NCI-H524 treated with DMSO at 0.1 percent for 48 hours (cell line): ENCODE results near the gene FNDC4.

Source experiments
- DNase-seq: peaks from one replicate; lab custom pipeline; 2025; lab: John Stamatoyannopoulos, UW

FNDC4 gene

DNA sequence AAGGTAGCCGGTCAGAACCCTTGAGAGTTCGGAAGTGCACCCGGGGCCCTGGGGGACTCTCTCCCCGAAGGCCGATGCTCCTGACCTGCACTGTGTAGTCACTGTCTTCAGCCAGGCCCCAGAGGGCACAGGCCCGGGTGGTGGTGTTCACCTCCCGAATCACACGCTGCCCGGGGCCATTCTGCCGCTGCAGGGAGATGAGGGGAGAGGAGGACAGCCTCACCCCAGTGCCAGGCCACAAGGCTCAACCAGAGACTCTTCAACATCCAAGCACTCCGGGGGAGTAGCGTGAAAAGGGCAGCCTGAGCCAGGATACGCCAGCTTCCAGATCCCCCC is 1.1 kb downstream of the FNDC4 start:
- DNase-seq = no peak

DNA sequence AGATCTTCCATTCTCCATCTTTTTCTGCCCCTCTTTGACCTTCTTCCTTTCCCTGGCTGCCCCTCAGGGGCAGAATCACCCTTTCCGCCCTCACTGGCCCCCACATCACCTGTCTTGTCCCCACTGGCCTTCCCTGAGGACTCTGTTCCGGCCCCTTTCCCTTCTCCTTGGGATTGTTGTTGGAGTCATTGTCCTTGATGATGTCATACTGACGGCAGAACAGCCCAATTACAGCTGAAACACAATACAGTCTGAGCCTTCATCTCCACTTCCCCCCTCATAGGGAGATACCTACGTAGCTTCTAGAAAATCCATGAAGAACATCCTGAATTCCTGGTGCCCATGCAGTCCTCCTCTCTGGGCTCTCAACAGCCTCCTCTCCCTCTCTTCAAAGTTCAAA is 2.4 kb downstream of the FNDC4 start:
- DNase-seq = no peak

DNA sequence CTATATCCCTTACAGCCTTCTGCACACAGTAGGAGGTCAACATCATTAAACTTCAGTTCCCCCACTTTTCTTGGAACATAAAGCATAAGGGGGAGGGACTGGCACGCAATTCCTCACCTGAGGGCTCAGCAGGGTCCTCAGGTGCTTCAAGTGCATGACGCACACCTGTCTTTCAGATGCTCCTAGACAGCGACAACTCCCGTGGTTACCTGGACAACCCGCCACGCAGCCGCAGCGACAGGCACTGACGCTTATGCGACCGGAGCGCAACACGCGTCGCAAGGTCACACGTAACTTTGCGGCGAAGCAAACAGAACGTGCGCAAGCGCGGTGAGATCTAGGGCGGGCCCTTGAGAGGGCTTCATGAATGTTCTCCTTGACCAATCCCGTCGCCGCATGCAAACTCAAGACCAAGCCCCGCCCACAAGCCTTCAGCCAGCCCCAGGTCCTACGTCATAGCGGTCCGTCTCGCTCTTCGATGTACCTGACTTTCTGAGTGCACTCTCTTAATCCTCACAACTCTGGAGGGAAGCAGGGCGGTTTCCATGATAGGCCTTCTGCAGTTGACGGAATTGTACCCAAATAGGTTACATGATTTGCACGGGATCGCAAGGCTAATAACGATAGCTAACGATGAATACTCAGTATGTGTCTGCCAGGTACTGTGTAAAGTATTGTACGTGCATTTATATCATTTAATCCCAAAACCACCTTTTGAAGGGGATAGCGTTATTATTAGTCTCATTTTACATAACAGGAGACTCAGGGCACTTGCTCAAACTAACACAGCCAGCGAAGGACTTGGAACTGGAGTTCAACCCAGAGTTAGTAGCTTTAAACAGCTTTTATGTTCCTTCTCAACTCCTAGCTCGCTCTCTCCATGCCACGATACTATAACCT is 5.3 kb downstream of the FNDC4 start, which contains the start of gene IFT172:
IFT172 (minus strand) TSS at position 246 of the 900 bp plus-strand sequence; CDS start at position 156, 90 bp downstream.
- DNase-seq = peak; percentile 95

DNA sequence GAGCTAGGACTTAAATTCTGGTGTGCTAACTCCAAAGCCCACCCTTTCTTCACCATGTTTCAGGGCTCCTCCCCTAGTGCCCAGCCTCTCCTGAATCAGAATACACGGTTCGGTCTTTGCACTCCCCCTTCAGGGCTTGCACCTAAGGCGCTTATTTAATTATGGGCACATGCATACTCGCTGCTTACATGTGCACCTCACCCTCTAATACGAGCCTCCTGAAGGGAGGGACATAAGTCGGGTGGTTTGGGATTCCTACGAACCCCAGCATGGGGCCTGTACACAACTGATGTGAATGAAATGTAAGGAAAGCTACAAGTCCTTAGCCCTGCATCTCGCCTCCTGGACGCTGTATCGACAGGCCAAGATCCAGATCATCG is 5.9 kb downstream of the FNDC4 start:
- no peak for DNase-seq

DNA sequence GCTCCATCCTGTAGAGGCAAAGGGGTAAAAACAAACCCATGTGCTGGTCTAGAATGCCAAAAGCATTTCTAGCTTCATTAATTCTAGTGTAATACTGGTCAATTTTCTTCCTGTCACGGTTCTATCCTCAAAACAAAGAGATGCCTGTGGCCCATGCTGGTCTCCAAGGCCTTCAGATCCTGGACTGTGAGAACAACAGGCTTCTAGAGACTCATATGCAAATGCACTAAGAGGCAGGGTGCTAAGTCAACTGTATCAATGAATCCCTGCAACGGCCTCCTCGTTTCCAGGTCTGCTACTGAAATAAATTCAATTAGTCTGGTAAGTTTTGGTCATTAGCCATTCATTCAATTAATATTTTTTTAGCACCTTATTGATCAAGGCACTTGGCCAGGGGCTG is 9.5 kb downstream of the FNDC4 start:
- no peak for DNase-seq

DNA sequence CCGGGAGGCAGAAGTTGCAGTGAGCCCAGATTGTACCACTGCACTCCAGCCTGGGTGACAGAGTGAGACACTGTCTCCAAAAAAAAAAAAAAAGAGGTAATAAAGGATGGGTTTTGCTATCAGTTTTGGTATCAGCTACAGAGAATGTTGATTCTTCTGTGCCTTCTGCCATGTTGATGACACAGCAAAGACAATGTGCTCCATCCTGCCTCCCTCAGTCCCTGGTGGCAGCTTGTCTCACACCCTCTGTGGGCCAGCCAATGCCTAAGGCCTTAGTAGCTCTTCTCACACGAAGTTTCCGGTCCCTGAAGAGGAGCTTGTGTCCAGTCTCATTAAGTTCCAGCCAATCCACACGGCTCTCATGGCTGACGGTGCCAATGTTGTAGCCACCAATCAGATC is 23.0 kb downstream of the FNDC4 start:
- DNase-seq = no peak

DNA sequence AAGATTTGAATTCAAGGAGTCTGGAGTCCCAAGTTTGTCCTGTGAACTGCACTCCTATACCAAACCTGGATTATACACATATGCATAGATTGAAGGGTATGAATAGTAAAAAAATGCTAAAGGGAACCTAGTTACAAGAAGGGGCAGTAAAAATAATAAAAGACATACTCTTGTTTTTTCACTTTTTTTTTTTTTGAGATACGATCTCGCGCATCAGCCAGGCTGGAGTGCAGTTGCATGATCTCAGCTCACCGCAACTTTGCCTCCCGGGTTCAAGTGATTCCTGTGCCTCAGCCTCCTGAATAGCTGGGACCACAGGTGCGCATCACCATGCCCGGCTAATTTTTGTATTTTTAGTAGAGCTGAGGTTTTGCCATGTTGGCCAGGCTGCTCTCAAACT is 30.6 kb downstream of the FNDC4 start:
- DNase-seq = no peak

DNA sequence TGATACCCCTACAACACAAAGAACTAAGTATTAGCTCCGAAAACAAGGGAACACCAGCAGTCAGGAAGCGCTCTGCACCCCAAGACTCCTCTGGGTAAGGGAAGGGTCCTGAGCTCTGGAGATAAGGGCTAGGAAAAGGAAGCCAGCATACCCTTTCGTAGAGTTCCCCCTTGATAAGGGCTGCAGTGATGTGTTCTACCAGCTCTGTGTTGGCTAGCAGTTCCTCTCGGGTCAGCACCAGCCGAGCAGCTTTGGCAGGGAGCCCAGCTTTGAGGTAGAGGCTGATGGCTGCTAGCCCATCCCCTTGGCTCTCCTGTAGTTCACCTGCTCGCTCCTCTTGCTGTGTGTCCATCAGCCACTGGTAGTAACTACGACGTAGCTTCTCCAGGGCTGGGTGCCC is 33.9 kb downstream of the FNDC4 start:
- DNase-seq = no peak

DNA sequence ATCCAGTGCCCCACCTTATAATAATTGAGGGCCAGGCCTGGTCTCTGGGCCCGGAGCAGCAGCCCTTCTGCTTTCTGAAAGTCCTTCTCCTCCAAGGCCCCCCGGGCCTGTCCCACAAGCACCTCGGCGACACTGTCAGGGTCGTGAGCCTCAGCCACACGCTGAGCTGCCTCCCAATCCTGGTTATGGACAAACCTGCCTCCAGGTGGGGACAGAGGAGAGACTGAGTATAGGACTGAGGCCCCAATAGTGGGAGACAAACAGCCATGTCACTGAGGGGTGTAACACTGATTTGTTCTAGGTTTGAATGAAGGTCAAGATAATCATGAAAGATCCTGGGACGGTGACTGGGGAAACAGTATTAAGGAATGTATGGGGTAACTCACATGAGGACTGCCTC is 41.0 kb downstream of the FNDC4 start:
- no peak for DNase-seq

DNA sequence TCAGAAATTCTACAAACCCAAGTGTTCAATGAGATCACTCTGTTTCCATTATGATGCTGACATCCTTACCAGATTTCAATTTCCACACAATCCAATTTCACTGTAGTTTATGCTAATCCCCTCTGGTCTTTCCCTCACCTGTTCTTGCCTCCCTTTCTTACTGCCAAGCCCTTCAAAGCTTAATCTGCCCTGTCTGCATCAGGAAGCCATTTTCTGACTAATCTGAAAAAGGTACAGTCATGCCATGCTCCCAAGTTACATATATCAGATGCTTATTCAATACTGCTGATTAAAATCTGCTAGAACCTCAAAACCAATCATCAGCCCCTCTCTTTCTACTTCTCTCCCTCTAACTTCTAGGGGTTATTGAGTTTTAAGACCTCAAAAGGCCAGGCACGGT is 43.9 kb downstream of the FNDC4 start:
- DNase-seq = no peak

DNA sequence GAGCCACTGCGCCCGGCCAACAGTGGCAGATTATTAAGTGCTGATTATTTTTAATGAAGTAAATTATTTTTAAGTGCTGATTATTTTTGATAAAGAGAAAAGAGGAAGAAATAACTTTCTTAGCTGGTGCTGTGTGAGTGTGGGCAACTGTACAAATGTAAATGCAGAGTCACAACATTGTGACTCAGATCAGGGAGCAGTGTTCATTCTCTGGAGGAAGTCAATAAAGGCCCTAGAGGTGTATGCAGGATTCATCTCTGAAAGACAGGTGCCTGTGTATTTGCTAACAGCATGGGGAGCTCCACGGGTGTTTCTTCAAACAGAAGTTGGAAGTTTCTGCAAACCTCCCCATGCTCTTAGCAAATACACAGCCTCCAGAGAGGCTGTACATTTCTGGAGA is 46.6 kb downstream of the FNDC4 start:
- DNase-seq = no peak

DNA sequence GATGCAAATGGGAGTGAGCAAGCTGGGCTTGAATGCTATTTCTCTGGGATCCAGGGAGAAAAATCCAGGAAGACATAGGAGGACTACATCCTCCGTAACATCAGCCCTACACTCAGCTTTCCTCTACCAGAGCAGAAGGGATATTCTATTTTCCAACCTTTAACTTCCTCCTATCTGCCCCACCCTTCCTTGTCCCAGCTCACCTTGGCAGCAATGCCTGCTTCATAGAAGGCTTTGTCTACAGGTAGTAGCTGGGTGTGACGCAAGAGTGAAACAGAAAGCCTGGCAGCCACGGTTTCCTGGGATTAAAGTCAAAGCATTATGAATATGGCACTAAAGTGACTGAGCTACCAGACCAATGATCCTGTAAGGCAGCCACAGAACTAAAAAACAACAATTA is 48.9 kb downstream of the FNDC4 start:
- DNase-seq = no peak

DNA sequence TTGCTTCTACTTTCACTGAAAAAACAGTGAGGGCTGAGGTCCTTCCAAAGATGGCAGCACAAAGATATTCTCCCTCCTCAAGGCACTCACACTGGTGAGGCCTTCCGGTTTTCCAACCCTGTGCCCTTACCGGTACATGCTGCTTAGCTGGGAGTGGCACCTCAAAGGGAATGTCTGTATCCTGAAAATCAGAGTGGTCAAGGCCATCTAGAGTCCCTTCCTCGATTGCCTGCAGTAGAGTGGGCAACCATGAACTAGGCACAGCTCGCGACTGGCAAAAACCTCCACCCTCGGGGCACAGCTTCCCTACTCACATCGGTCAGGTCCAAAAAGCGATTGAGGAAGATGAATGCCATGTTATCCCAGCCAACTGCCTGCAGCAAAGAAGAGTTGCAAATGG is 49.4 kb downstream of the FNDC4 start:
- no peak for DNase-seq

DNA sequence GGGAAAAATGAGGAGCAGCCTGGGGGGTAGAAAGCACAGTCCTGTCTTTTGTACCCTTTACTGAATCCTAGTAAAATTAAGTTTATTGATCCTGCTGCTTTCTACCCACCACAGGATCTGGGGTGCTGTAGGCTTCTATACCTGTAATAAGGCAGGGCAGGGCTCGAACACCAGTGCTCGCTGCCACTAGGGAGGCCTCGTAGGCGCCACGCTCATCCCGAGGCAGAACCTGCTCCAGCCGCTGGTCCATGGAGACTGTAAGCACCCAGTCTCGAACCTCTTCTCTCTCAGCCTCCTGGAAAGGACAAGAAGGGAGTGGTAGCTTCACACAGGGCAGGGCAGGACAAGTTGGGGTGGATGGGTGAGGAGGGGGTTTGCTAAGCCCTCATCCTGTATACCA is 49.8 kb downstream of the FNDC4 start:
- DNase-seq = no peak

DNA sequence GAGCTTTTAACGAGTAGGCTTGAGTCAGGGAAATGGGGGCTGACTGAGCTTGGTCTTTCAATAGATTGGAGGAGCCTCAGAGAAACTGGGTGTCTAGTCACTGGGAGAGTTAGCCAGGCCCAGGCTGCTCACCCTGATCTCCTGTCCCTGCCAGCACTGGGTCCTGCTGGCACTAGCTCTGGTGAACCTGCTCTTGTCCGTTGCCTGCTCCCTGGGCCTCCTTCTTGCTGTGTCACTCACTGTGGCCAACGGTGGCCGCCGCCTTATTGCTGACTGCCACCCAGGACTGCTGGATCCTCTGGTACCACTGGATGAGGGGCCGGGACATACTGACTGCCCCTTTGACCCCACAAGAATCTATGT is 52.1 kb downstream of the FNDC4 start:
- DNase-seq = no peak

DNA sequence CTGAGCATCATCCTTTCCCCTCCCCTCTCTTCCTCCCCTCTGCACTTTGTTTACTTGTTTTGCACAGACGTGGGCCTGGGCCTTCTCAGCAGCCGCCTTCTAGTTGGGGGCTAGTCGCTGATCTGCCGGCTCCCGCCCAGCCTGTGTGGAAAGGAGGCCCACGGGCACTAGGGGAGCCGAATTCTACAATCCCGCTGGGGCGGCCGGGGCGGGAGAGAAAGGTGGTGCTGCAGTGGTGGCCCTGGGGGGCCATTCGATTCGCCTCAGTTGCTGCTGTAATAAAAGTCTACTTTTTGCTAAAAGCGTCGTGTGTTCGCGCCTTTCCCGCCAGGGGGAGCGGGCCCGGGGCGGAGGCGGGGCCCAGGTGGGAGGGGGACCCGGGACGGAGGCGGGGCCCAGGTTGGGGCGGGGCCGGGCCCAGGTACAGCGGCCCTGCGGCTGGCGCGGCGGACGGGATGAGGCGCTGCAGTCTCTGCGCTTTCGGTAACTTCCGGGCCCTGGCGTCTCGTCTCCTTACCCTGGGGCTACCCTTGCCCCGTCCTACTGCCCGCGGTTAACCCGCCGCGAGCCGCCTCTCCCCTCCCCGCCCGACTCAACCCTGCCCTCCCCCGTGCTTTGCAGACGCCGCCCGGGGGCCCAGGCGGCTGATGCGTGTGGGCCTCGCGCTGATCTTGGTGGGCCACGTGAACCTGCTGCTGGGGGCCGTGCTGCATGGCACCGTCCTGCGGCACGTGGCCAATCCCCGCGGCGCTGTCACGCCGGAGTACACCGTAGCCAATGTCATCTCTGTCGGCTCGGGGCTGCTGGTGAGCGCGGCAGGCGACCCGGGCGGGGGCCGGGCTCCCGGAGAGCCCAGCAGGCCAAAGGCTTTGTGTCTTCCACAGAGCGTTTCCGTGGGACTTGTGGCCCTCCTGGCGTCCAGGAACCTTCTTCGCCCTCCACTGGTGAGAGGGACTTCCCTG is 52.8 kb downstream of the FNDC4 start, which contains the start of gene KRTCAP3:
KRTCAP3 (plus strand) TSS at position 424 of the 962 bp plus-strand sequence; CDS start at position 456, 32 bp downstream.
- no peak for DNase-seq
